Measurements from ENCODE around the gene TBC1D19.

Gene TBC1D19

DNA sequence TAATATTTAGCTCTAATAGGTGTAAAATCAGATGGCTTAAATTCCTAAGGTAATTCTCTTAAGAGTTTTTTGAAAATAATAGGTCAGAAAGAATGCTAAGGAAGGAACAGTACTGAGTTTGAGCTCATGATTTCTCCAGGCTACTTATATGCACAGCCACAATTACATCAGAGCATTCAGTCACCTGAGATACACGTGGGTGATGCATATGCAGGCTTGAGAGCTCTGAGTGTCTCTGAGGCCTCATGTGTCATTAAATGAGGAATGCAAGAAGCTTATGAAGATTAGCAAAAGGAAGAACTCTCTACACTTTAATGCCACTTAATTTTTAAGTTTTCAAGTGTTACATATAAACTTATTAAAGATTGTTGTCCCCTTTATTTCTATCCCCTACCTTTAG, 152.7 kb downstream of the TBC1D19 start:
- DNase-seq: peak in 3 of 4 experiments; percentile 12 to 25 (median 14)

DNA sequence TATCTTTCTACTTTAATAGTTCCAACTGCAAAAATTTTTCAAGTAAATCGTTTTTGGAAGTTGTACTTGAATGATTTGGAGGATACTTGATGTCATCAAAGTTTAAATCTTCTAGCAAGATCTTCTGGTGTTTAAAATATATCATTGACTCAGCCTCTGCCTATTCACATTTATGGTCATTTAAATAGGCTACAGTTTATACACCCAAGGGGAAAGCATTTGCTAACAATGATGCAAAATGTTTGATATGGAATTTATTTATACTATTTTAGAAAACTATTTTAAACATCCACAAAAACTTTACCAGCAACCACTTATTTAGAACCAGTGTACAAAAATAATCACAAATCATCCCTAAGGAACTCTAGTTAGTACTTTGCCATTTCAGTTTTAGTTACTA, 153.5 kb downstream of the TBC1D19 start:
- no peak for DNase-seq

DNA sequence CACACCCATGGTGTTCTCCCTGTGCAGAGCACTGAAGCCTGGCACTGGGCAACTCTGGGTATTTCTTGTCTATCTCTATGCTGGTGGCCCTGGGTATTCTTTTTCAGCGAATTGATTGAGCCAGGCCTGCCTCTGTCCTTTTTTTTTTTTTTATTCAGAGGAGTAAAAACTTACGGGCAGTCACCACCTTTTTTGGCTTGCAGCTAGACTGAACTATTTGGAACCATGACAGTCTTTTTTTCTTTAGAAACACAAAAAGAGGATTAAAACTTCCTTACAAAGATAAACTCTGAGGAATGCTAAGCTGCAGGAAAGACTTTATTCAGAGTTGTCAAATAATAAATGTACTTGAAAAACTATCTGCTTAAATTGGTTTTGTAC, 157.6 kb downstream of the TBC1D19 start:
- DNase-seq: no peak

DNA sequence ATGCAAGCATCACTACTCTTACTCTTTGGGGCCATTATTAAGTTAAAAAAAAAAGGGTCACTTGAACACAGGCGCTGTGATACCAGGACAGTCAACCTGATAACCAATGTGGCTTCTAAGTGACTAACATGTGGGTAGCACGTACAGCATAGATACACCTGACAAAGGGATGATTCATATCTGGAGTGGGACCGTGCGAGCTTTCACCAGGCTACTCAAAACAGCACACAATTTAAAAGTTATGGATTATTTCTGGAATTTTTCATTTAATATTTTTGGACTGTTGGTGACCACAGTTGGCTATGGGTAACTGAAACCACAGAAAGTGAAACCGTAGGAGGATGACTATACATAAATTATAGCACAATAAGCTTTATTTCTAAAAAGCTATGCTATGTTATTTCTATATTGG, 162.9 kb downstream of the TBC1D19 start:
- DNase-seq: peak in 2 of 4 experiments; percentile 13 to 28

DNA sequence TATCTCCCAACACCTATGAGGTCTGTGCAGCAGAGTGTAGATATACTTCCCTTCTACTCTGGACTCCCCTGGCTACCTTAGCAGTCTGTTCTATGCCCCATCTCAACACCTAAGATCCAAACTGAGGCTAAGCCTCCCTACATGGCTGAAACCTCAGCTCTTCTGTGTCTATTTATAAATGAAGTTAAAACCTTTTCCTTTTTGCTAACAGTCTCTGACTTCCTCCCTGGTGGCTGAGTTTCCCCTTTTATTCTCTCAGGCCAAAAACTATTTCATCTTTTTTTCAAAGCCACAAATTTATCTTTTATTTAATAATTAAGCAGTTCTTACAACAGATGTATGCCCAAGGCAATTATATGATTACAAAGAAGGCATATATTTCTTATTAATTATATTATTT, 164.9 kb downstream of the TBC1D19 start:
- DNase-seq: peak in 3 of 4 experiments; percentile 12 to 51 (median 44)

DNA sequence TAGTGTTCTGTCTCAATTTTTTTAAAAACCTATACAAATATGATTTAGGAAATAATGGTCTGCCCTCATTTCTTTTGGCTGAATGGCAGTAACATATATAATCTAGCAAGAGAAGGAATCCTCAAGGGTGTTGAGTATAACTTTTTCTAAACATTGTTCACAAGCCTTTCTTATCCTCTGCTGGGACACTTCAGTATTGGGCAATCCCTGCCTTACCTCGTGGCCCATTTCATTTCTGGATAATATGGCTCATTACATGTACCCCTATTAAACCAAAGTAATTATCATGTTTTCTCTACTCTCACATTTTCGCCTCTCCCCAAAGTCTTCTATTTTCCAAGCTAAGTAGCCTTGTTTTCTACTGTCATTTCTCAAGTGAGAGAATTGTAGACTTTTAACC, 166.0 kb downstream of the TBC1D19 start:
- DNase-seq: no peak

DNA sequence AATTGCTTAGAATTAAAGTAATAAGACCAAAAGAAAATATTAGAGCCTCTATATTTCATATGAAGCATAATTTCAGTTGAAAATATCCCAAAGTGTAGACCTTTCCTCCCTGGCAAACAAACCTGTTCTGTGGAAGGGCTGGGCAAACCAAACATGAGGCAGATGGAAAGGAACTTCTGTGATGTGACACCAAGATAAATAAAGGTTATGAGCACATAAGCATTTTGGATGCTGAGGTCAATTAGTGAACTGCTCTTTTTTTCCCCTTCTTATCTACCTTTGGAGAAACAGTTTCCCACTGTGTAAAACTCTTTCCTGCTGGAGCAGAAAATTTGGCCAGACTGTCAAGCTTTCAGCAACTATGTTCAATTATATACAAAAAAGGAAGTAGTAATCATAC, 167.1 kb downstream of the TBC1D19 start:
- DNase-seq: peak in 1 of 4 experiments; percentile 13

DNA sequence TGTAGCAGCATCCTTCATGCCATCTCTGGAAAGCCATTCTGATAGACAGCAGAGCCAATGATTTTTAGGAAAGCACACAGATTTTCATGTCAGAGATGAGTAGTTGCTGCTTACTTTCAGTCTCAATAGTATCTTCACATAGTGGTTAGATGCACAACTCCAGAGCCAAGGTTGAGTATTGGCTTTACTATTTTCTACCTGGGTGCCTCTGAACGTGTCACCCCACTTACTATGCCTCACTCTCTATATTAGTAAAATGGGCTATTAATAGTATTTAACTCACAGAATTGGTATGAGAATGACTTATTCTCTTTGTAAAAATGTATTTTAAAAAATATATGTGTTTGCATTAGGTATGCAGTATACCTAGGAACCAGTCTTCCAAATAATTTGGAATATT, 168.0 kb downstream of the TBC1D19 start:
- DNase-seq: no peak

DNA sequence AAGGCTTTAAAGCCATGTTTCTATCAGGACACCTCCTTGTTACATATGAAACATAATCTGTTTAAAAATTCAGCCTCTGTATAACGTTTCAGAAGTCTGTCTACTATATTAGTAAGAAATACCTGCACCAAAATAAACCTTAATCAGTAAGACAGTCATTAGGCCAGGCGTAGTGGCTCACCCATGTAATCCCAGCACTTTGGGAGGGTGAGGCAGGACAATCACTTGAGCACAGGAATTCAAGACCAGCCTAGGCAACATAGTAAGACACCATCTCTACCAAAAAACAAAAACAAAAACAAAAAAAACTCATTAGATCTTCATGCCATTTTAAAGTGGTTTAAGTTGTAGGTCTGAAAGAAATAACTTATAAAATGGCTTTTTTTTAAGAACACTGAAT, 169.3 kb downstream of the TBC1D19 start:
- DNase-seq: no peak

DNA sequence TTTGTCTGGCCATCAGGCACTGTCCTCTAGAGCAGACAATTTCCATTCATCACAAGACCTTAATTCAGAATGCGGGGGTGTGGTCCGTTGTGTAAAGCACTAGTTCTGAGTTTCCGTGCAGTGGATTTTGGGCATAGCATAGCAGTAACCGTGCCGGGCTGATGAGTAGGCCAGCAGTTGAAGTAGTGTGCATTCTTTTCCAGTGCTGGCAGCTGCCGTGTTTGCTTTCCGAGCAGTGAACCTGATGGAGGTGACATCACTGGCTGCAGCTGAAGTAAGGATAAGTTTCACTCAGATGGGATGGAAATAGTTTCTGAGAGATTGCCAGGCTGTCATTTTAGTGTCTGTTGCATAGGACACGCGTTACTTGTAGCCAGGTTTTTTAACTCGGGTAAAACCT, 169.7 kb downstream of the TBC1D19 start:
- DNase-seq: no peak

DNA sequence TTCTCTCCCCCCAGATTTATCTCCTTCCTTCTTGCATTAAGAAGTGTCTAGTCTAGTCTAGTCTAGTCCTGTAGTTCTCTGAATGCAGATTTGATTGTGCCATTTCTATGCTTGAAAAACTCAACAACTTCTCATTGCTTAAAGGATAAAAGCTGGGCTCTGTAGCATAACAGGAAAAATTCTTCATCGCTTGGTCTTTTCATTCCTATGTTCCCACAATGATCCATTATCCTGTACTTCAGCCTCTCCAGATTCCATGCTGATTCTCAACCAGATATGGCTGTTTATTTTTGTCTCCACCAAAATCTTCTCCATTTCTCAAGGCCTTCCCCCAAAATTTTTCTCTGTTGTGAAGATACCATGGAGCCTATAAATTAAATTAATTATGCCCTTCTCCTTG, 173.9 kb downstream of the TBC1D19 start:
- DNase-seq: no peak

DNA sequence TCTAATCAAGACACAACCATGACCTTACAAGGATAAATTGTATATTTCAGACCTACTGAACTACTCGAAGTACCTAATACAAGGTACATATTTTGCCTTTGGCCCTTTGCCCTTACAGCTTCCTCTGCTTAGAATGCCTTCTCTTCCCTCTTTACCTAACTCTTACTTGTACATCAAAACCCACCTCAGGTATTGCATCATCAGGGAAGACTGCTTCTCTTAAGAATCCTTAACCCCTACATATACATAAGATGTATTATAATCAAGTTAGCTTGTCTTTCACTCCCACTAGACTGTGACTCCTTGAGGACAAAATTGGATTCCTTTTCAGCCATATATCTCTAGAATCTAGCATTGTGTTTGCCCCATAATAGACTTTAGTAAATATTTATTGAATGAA, 175.0 kb downstream of the TBC1D19 start:
- no peak for DNase-seq

DNA sequence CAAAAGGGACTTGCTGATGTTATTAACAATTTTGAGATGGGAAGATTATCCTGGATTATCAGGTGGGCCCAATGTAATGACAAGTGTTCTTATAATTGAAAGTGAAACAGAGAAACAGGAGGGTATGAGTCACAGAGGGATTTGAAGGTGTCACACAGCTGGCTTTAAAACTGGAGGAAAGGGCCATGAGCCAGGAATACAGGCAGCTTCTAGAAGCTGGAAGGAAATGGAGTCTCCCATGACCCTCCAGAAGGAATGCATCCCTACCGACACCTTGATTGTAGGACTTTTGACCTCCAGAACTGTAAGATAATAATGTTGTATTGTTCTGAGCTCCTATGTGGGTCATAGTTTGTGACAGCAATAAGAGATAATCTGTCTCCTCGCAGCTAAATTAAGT, 178.8 kb downstream of the TBC1D19 start:
- no peak for DNase-seq

DNA sequence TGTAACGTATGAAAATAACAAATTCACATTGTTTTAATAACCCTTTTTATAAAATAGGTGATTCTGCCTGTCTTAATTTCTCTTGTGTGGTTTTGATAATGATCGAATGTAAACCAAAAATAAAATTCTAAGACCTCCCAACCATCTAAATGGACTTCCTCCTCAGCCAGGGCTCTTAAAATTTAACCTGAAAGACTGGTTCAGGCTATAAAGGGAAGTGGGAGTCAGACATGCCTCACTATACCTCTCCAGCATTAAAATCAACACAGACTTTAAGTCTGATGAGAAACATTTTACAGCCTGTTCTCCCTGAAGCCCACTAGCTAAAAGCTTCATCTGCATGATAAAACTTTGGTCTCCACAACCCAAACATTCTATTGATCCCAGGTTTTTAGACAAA, 179.2 kb downstream of the TBC1D19 start:
- DNase-seq: no peak

DNA sequence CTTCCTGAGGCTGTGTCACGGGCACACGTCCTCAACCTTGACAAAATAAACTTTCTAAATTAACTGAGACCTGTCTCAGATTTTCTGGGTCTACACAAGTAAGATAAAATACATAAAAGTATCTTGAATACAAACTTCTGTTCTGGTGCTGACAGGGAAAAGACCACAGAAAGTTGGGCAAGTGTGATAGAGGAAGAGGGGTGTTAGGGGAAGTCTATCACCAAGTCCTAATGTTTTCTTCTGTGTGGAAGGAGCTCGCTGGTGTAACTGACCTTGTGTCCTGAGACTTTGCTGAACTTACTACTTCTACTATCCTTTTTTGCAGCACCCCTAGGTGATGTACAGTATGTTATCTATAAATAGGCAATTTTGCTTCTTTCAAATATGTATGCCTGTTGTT, 179.8 kb downstream of the TBC1D19 start:
- peak; percentile 27 to 59 (median 44) for DNase-seq

DNA sequence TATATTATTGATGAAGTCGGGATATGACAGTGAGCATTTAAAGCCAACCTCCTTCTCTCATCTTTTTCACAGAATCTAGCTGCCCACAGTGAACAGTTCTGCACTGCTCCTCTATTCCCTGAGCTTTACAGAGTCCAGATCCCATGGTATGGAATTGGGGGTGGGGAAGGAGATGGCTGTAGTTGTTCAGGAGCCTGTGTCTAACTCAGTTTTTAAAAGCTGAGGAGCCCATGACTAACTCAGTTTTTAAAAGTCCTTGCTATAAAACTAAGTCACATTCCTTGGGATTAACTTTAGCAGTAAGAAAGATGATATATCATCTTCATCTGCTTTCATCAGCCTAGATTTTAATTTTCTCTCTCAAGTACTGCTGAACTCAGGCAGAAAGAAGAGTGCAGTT, 180.3 kb downstream of the TBC1D19 start:
- DNase-seq: no peak

DNA sequence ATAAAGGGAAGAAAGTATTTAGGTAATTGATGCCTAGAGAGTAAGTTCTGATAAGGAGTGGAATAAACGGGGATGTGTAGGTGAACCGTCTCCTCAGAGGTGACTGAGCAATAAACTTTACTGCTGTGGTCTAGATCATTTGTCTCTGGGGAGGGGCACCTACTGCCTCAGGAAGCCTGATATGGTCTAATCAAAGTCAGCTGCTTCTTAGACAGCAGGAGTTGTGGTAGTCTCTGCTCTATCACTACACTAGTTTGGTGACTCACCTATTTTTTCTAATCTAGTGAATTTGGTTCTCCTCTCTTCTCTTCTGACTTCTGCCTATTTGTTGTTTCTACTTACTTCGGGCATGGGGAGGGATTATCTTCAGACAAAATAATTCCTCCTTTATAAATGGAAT, 181.6 kb downstream of the TBC1D19 start:
- DNase-seq: no peak

DNA sequence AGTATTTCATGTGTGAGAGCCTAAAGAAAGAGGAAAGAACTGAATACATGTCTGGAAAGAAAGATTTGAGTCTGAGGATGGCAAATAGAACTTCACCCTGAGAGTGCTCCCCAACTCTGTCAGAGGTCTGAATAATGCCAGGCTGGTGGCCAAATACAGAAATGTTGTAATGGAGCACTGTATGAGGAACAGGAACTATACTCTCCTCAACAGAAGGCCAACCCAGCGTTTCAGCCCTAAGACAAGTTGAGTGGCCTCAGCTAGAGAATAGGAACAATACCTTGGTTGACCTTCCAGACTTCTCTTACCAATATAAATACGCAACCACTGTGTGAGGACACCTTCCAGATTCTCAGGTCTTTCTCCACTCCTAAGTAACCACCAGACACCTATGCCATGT, 182.3 kb downstream of the TBC1D19 start:
- DNase-seq: peak; percentile 68 to 85 (median 78)

DNA sequence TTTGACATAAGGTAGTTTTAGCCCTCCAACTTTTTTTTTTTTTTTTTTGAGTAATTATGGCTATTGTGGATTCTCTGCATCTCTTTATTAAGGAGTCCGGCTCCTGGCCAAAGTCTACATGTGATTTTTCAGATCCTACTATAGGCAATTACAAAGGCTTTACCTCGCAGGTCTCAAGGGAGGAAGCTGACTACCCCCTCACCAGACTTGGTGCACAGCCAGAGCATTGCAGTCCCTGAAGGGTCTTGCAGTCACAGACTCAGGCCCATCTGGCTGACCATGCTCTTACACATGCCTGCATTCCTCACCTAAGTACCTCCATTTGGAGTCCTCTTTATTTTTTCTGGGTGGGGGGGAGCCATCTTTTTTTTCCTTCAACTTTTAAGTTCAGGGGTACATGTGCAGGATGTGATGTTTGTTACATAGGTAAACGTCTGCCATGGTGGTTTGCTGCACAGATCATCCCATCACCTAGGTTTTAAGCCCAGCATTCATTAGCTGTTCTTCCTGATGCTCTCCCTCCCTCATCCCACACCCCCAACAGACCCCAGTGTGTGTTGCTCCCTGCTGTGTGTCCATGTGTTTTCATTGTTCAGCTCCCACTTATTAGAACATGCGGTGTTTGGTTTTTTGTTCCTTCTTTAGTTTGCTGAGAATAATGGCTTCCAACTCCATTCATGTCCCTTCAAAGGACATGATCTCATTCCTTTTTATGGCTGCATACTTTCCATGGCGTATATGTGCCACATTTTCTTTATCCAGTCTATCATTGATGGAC, 188.4 kb downstream of the TBC1D19 start:
- no peak for DNase-seq

DNA sequence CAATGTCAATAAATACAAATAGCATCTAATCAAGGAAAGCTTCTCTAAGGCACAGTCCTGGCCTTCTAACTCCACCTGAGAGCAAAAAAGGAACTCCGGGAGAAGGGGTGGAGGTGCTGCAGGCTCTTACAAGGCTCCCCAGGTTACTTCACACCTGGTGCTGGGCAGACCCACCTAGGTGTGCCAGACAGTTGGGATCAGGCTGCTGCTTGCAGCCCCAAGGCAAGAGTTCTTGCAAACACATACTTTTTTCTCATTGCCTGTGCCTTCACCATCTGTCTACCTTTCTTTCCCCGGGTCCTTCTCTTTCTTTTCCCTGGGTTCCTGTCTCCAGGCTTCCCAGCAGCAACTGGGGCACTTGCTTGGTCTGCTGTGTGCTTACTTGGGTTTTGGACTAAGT, 195.3 kb downstream of the TBC1D19 start:
- DNase-seq: no peak

DNA sequence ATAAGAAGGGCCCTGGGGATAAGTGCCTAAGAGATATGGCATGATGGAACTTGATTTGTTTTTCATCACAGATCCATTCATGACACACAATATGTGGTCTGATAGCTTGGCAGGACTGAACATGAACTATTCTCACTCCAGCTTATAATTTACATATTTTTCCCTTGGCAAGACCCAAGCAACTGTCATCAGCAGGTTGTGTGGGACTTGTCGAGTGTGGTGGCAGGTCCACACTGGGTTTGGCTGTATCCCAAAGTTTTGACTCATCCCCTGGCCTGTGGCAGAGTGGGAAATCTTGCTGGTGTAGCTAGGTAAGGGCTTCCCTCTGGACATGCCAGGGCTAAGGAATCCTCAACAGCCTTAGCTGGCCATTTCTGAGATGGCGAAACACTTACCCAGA, 195.8 kb downstream of the TBC1D19 start:
- no peak for DNase-seq

DNA sequence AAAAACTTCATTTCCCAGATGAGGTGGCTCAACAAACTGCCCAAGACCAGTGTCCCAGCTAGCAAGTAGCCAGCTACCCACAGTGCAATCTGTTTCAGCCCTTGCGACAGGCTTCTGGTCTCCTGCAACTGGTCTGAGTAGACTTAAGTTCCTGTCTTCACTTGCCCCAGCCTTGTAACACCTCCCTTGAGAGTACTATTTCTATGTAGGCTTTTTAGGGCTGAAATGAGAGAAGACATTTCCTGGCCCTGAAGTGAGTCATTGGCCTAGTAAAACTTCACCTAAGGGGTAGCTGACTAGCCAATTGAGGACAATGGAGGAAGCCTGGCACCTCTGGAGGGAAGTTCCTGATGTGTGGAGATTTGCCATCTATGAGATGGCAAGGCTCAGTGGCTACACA, 196.7 kb downstream of the TBC1D19 start:
- no peak for DNase-seq

DNA sequence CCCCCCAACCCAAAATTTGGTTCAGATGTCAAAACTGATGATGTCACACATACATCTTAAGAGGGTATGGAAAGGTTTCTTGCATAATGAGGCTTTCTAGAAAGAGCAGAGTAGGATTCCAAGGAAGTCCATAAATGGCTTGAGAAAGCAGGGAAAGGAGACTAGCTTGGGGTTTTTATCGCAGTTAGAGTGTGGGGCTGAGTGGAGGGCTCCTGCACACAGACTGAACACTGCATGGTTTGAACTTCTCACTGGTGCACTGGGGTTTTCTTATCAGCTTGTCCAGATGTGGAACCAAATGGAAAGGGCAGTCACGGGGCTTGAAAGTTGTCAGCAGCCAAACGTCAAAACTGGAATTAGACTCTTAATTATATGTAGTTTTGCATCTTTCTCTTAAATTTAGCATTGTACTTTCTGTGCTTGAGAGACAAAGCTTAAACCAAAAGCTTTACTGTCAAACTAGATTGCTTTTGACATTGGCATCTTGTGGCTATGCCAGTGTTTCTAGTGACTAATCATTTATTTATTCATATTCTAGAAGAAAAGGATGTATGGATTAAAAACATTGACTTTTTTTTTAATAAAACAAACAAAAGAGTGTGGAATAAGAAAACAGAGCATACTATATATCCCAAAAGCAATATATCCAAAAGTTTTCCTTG, 198.4 kb downstream of the TBC1D19 start:
- DNase-seq: no peak

DNA sequence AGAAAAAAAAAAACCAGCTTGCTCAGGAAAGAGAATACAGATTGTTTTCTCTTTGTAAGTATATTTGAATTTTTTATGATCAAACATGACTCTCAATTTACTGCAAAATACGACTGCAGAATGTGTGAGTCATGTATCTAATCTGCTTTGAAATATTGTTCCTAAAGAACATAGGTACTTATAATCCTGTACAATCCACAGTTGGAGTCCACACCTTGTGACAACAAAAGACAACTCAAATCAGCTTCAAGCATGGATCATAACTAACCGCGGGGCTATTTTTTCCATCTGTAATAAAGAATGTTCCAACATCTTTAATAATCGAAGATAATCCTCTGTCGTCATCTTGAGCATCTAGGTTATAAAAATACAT, 198.9 kb downstream of the TBC1D19 start:
- DNase-seq: no peak
